ENCODE data around the gene RGP1. TPM values are rescaled to one million over a fixed set of nuclear protein-coding genes. Genes with fewer than 3 reads are reported as not detected.
A peak's percentile ranks its signal among the peaks of the same experiment; 100 is the strongest.

The RGP1 gene
- total and polyA plus RNA-seq, 9 of the 15 experiments (the other 6 are each of a cell fraction or from before 2014, with no cell fraction given): 0.42 to 13.8 (median 6.7) TPM

DNA sequence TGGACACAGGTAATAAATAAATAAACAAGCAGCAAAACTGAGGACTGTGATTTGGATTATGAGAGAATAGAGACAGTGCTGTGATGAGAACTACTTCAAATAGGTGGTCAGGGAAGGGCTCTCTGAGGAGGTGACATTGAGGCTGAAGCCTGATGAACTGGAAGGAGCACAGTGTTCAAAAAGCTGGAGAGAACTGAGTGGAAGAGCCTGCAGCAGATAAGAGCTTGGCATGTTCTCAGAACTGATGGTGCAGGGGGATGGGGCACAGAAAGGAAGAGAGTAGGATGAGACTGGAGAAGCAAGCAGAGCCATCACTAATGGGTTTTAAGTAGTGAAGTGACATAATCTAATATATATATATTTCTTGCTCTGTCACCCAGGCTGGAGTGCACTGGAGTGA, 48.1 kb upstream of the RGP1 start:
- Histone ChIP-seq H3K4me3 (no peak overlapping the region), H3K9ac (ENCODE audit: insufficient read depth in 1 of 2, low read depth in 2 of 2, low read length in 2 of 2) (no peak overlapping the region), H3K79me2 (ENCODE audit: control insufficient read depth, insufficient read depth, low read length) (no peaks in the 10 kb centered on the region), H3K9me3 (replicated peaks; ENCODE audit: control insufficient read depth, insufficient read depth, low read depth, low read length) (no peaks in the 10 kb centered on the region), H3K4me2 (ENCODE audit: insufficient read depth, low read length) (no peak overlapping the region), H3K4me1 (replicated peaks in 1 of 2; ENCODE audit: control insufficient read depth in 2 of 2, insufficient read depth in 2 of 2, low read length in 2 of 2) (no peaks in the 10 kb centered on the region; a peak in 2 of 5 replicates), H3K27ac (ENCODE audit: extremely low read depth, low read depth, low read length) (no peak overlapping the region), H3K9me1 (ENCODE audit: control insufficient read depth, insufficient read depth, low read length) (no peaks in the 10 kb centered on the region), H3K36me3 (ENCODE audit: control insufficient read depth, insufficient read depth, low read length) (peaks cover 97% of the 10 kb centered on the region), H4K20me1 (replicated peaks; ENCODE audit: control insufficient read depth, insufficient read depth, low read length) (no peaks in the 10 kb centered on the region), H3K27me3 (ENCODE audit: control insufficient read depth in 2 of 2, insufficient read depth in 2 of 2, low read length in 2 of 2) (no peaks in the 10 kb centered on the region), H2AFZ (ENCODE audit: low read depth, low read length) (no peak overlapping the region)
- TF ChIP-seq RB1 (IDR thresholded peaks at IDR 0.05; ENCODE audit: low read depth) (no peak), RCOR1 (IDR thresholded peaks at IDR 0.05; ENCODE audit: borderline replicate concordance in 1 of 2, low read depth in 2 of 2, low read length in 2 of 2) (no peak), NR3C1 (CRISPR knock-in tag; IDR thresholded peaks at IDR 0.05) (no peak), SMAD3 (CRISPR knock-in tag; conservative IDR thresholded peaks at IDR 0.05) (no peak), MED1 (CRISPR knock-in tag; IDR thresholded peaks at IDR 0.05; ENCODE audit: borderline replicate concordance) (no peak), POLR2A (conservative IDR thresholded peaks at IDR 0.05) (0 out of 2 replicates have a peak, but pooled peaks have one; percentile 21)
- TF ChIP-seq, protein P1, sequence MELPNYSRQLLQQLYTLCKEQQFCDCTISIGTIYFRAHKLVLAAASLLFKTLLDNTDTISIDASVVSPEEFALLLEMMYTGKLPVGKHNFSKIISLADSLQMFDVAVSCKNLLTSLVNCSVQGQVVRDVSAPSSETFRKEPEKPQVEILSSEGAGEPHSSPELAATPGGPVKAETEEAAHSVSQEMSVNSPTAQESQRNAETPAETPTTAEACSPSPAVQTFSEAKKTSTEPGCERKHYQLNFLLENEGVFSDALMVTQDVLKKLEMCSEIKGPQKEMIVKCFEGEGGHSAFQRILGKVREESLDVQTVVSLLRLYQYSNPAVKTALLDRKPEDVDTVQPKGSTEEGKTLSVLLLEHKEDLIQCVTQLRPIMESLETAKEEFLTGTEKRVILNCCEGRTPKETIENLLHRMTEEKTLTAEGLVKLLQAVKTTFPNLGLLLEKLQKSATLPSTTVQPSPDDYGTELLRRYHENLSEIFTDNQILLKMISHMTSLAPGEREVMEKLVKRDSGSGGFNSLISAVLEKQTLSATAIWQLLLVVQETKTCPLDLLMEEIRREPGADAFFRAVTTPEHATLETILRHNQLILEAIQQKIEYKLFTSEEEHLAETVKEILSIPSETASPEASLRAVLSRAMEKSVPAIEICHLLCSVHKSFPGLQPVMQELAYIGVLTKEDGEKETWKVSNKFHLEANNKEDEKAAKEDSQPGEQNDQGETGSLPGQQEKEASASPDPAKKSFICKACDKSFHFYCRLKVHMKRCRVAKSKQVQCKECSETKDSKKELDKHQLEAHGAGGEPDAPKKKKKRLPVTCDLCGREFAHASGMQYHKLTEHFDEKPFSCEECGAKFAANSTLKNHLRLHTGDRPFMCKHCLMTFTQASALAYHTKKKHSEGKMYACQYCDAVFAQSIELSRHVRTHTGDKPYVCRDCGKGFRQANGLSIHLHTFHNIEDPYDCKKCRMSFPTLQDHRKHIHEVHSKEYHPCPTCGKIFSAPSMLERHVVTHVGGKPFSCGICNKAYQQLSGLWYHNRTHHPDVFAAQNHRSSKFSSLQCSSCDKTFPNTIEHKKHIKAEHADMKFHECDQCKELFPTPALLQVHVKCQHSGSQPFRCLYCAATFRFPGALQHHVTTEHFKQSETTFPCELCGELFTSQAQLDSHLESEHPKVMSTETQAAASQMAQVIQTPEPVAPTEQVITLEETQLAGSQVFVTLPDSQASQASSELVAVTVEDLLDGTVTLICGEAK (IDR thresholded peaks at IDR 0.05): no peak
- TF ChIP-seq, protein P1 (CRISPR knock-in tag; IDR thresholded peaks at IDR 0.05): no peak
- ChIA-PET CTCF (ENCODE audit: low intra/inter-chr PET ratio) (no interaction called here), POLR2A (interaction anchor here (1.9 kb wide), 1 partner anchor 12 kb away, joined by 17 read pairs; no protein-coding TSS in a partner anchor)
- no peak for FAIRE-seq
- DNase-seq (ENCODE audit: extremely low read depth in 1 of 4, low spot score in 3 of 4): no peak
- in situ Hi-C loops (cut with MboI): no loop called here
- BruUV-seq (replicated peaks): no TSS peak
- ATAC-seq: no peak
- intact Hi-C loops (cut with micrococcal nuclease): no loop called here
